Neural cell (in vitro differentiated cells): ENCODE data around the gene PRG2. TPM values are rescaled to one million over a fixed set of nuclear protein-coding genes. Genes with fewer than 3 reads are reported as not detected.

Experiments used
- H2AFZ ChIP-seq: fragments of 200-600, 300-800 bp; sonication (generic), shearing (Covaris generic); 2 replicates; pipeline ENCODE4 v1.6.0; 2014; ENCODE audit warnings: low read depth, mild to moderate bottlenecking, antibody characterized with exemption, low read length, moderate library complexity
- H3F3A ChIP-seq: fragments of 200-600 bp; shearing (Covaris generic); 2 replicates; pipeline ENCODE4 v1.6.1; 2016; ENCODE audit warnings: mild to moderate bottlenecking, moderate library complexity, mixed read lengths, antibody characterized with exemption, low read length; ENCODE audit not compliant: insufficient read depth, poor library complexity, severe bottlenecking
- H3K27ac ChIP-seq: fragments of 200-600, 300-800 bp; sonication (generic), shearing (Covaris generic); 2 replicates; pipeline ENCODE4 v1.5.1; 2014; ENCODE audit warnings: mild to moderate bottlenecking, low read length, moderate library complexity
- H3K27me3 ChIP-seq: fragments of 300-800, 200-600 bp; sonication (generic), shearing (Covaris generic); 2 replicates; pipeline ENCODE4 v1.6.0; 2014; ENCODE audit warnings: mild to moderate bottlenecking, low read depth, low read length, moderate library complexity; ENCODE audit not compliant: insufficient read depth
- H3K36me3 ChIP-seq: fragments of 300-800, 200-600 bp; sonication (generic), shearing (Covaris generic); 2 replicates; pipeline ENCODE4 v1.5.1; 2014; ENCODE audit warnings: mild to moderate bottlenecking, antibody characterized with exemption, low read length, moderate library complexity; ENCODE audit not compliant: insufficient read depth
- H3K4me2 ChIP-seq: fragments of 300-800, 200-600 bp; sonication (generic), shearing (Covaris generic); 2 replicates; pipeline ENCODE4 v1.6.0; 2014; ENCODE audit warnings: mild to moderate bottlenecking, low read length
- H3K4me3 ChIP-seq: fragments of 300-800, 200-600 bp; sonication (generic), shearing (Covaris generic); 2 replicates; pipeline ENCODE4 v1.5.1; 2014; ENCODE audit warnings: mild to moderate bottlenecking, low read length, moderate library complexity
- H3K79me2 ChIP-seq: fragments of 200-600 bp; shearing (Covaris generic); replicated peaks from 2 replicates; pipeline ENCODE4 v1.6.0; 2014; ENCODE audit warnings: mild to moderate bottlenecking, low read length, moderate library complexity; ENCODE audit not compliant: insufficient read depth
- H3K9ac ChIP-seq: fragments of 300-800, 200-600 bp; sonication (generic), shearing (Covaris generic); 2 replicates; pipeline ENCODE4 v1.6.1; 2016; ENCODE audit warnings: mild to moderate bottlenecking, low read length, mixed read lengths
- H3K9me2 ChIP-seq: fragments of 200-600 bp; shearing (Covaris generic); 2 replicates; pipeline ENCODE4 v1.6.1; 2016; ENCODE audit warnings: mild to moderate bottlenecking, low read length, mixed read lengths; ENCODE audit not compliant: insufficient read depth
- H3K9me3 ChIP-seq: fragments of 200-600, 300-800 bp; sonication (generic), shearing (Covaris generic); 2 replicates; pipeline ENCODE4 v1.6.1; 2016; ENCODE audit warnings: mild to moderate bottlenecking, mixed run types, low read length, moderate library complexity, mixed read lengths
- H4K20me1 ChIP-seq: fragments of 200-600 bp; shearing (Covaris generic); 2 replicates; pipeline ENCODE4 v1.6.1; 2016; ENCODE audit warnings: mild to moderate bottlenecking, mixed run types; ENCODE audit not compliant: insufficient read depth
- CTCF ChIP-seq: fragments of 450-650 bp; IDR thresholded peaks from 2 replicates; pipeline ENCODE4 v1.5.1; 2014; ENCODE audit warnings: antibody characterized with exemption, mild to moderate bottlenecking, moderate library complexity; ENCODE audit not compliant: poor library complexity, severe bottlenecking
- EP300 ChIP-seq: fragments of 450-650 bp; conservative IDR thresholded peaks from 2 replicates; pipeline ENCODE4 v1.6.1; 2014; ENCODE audit warnings: antibody characterized with exemption, mild to moderate bottlenecking, moderate library complexity; ENCODE audit not compliant: poor library complexity, severe bottlenecking
- EZH2 ChIP-seq: fragments of 200-600, 300-800 bp; shearing (Covaris generic), sonication (generic); IDR thresholded peaks from 2 replicates; pipeline ENCODE4 v1.6.1; 2014; ENCODE audit warnings: antibody characterized with exemption, low read length, borderline replicate concordance, mild to moderate bottlenecking; ENCODE audit not compliant: insufficient read depth, poor library complexity, severe bottlenecking
- MXI1 ChIP-seq: fragments of 450-650 bp; conservative IDR thresholded peaks from 2 replicates; pipeline ENCODE4 v1.6.1; 2014; ENCODE audit warnings: antibody characterized with exemption, mild to moderate bottlenecking; ENCODE audit not compliant: poor library complexity, severe bottlenecking
- POLR2AphosphoS5 ChIP-seq: IDR thresholded peaks from 2 replicates; pipeline ENCODE4 v1.6.1; 2012
- RAD21 ChIP-seq: fragments of 450-650 bp; conservative IDR thresholded peaks from 2 replicates; pipeline ENCODE4 v1.6.1; 2014; ENCODE audit warnings: antibody characterized with exemption, mild to moderate bottlenecking, moderate library complexity
- REST ChIP-seq: IDR thresholded peaks from 2 replicates; pipeline ENCODE4 v1.6.1; 2012; ENCODE audit warnings: borderline replicate concordance
- SMC3 ChIP-seq: fragments of 450-650 bp; conservative IDR thresholded peaks from 2 replicates; pipeline ENCODE4 v1.6.1; 2014; ENCODE audit warnings: antibody characterized with exemption, mild to moderate bottlenecking, moderate library complexity; ENCODE audit not compliant: poor library complexity
- TAF1 ChIP-seq: IDR thresholded peaks from 2 replicates; pipeline ENCODE4 v1.6.1; 2012; ENCODE audit warnings: low read depth
- polyA plus RNA-seq: library from polyadenylated mRNA; depleted of rRNA; stranded (reverse); fragments of >200 nt; gene quantifications from 2 replicates; pipeline ENCODE4 v1.2.3, GENCODE V29; 2014

PRG2 gene
- polyA plus RNA-seq, 1 donor from 2014 or later: not detected

GRCh38 chr11:57341250-57341808, 49.1 kb downstream of the PRG2 start:
- no peak for TF ChIP-seq MXI1
- TF ChIP-seq POLR2AphosphoS5: no peak
- TF ChIP-seq CTCF: no peak
- TF ChIP-seq TAF1: no peak
- no peak for TF ChIP-seq EZH2
- H3K9me2 ChIP-seq: no peaks in the 10 kb centered on the region
- peaks cover 2% of the 10 kb centered on the region for H3F3A ChIP-seq

GRCh38 chr11:57340039-57340615, 50.3 kb downstream of the PRG2 start:
- Histone ChIP-seq H4K20me1 (no peaks in the 10 kb centered on the region), H3F3A (peaks cover 4% of the 10 kb centered on the region), H3K27ac (no peak overlapping the region), H3K4me3 (peak overlapping the region; percentile 28), H3K4me2 (no peak overlapping the region), H3K79me2 (no peaks in the 10 kb centered on the region), H3K36me3 (no peaks in the 10 kb centered on the region), H3K9me3 (no peaks in the 10 kb centered on the region), H3K9ac (peak overlapping the region; percentile 23), H2AFZ (no peak overlapping the region), H3K27me3 (no peaks in the 10 kb centered on the region), H3K9me2 (no peaks in the 10 kb centered on the region)
- TF ChIP-seq RAD21 (no peak), CTCF (peak; percentile 50), SMC3 (peak; percentile 13)

More at GRCh38 chr11:57341250-57341808, 49.1 kb downstream of the PRG2 start:
- Histone ChIP-seq H3K27me3 (no peaks in the 10 kb centered on the region), H3K36me3 (no peaks in the 10 kb centered on the region), H3K4me3 (no peak overlapping the region), H3K79me2 (no peaks in the 10 kb centered on the region), H3K9ac (no peak overlapping the region), H3K9me3 (no peaks in the 10 kb centered on the region), H3K27ac (no peak overlapping the region), H3K4me2 (no peak overlapping the region), H4K20me1 (no peaks in the 10 kb centered on the region), H2AFZ (no peak overlapping the region)

DNA sequence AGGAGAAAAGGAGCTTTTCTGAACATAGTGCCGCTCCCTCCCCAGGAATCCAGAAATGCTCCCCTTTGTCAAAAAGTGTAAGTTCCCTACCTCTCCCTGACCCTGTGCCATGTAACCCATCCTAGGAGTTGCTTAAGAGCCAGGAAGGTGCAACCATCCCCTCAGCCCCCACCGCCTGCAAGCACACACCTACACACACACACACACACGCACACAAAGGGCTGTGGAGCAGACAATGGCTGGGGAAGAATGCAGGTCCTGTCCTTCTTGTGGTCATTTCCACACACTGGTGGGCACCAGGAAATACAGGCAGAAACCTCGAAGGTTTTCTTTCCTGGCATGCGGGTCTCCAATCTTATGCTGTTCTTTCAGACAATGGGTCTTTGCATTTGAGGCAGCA, 51.1 kb downstream of the PRG2 start:
- H3K9ac ChIP-seq: peak overlapping the region; percentile 16
- no peaks in the 10 kb centered on the region for H3K9me3 ChIP-seq
- no peaks in the 10 kb centered on the region for H3K27me3 ChIP-seq
- no peaks in the 10 kb centered on the region for H4K20me1 ChIP-seq
- H3K27ac ChIP-seq: no peak overlapping the region
- H3K36me3 ChIP-seq: no peaks in the 10 kb centered on the region
- H2AFZ ChIP-seq: no peak overlapping the region
- no peaks in the 10 kb centered on the region for H3K9me2 ChIP-seq
- peaks cover 7% of the 10 kb centered on the region for H3K79me2 ChIP-seq
- TF ChIP-seq POLR2AphosphoS5 (no peak), EZH2 (no peak), REST (no peak), CTCF (no peak), SMC3 (no peak), MXI1 (no peak), RAD21 (no peak), TAF1 (no peak), EP300 (no peak)
- peaks cover 4% of the 10 kb centered on the region for H3F3A ChIP-seq
- no peak overlapping the region for H3K4me2 ChIP-seq
- H3K4me3 ChIP-seq: no peak overlapping the region
